GM23248 (cell line): ENCODE measurements around the gene SPSB3.

Experiments used
- EZH2 ChIP-seq: fragments of 200-600 bp; sonication (generic); IDR thresholded peaks from 2 replicates; pipeline ENCODE4 v1.6.1; 2018; ENCODE audit warnings: antibody characterized with exemption, mild to moderate bottlenecking; ENCODE audit not compliant: insufficient read depth, poor library complexity, severe bottlenecking
- EZH2phosphoT487 ChIP-seq: fragments of 200-600 bp; sonication (generic); IDR thresholded peaks from 2 replicates; pipeline ENCODE4 v1.6.1; 2018; ENCODE audit warnings: antibody characterized with exemption, moderate library complexity, mild to moderate bottlenecking, low read depth; ENCODE audit not compliant: insufficient read depth

DNA sequence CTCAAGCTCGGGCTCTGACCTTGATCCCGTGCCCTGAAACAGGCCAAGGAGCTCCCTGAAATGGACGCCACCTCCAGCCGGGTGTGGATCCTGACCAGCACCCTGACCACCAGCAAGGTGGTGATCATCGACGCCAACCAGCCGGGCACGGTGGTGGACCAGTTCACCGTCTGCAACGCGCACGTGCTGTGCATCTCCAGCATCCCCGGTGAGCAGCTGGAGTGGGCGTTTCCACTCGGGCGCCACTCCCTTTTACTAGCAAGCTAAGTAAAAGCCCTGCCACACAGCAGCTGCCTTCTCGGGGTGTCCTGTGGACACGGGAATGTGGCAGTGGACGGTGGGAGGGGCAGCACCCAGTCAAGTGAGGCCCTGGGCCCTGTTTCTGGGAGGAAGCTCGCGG is 17.4 kb downstream of the SPSB3 start:
- TF ChIP-seq EZH2phosphoT487, result no peak
- no peak for TF ChIP-seq EZH2
